ENCODE results near the gene FAM78A. TPM values are rescaled to one million over a fixed set of nuclear protein-coding genes. Genes with fewer than 3 reads are reported as not detected.

FAM78A gene
- total RNA-seq, 3 donors from 2014 or later: 24.1 to 31.3 (median 29.8) TPM

GRCh38 chr9:131236161-131236560 lies 40.1 kb downstream of the FAM78A start:
- Mint-ChIP-seq H3K4me1 (ENCODE audit: low read depth) (peaks cover 51% of the 10 kb centered on the region), H3K36me3 (ENCODE audit: insufficient read depth) (peaks cover 16% of the 10 kb centered on the region), H3K9me3 (no peaks in the 10 kb centered on the region), H3K4me3 (no peak overlapping the region), H3K27me3 (ENCODE audit: low read depth) (no peaks in the 10 kb centered on the region)
- no peak for DNase-seq
- ATAC-seq: no peak

- Mint-ChIP-seq H3K4me3 (no peak overlapping the region), H3K9me3 (no peaks in the 10 kb centered on the region), H3K4me1 (ENCODE audit: low read depth) (peaks cover 51% of the 10 kb centered on the region), H3K27me3 (ENCODE audit: low read depth) (no peaks in the 10 kb centered on the region), H3K36me3 (ENCODE audit: insufficient read depth) (peaks cover 19% of the 10 kb centered on the region)
- ATAC-seq (no peak), DNase-seq (no peak)
Observed at GRCh38 chr9:131235480-131235851, 40.8 kb downstream of the FAM78A start.

DNA sequence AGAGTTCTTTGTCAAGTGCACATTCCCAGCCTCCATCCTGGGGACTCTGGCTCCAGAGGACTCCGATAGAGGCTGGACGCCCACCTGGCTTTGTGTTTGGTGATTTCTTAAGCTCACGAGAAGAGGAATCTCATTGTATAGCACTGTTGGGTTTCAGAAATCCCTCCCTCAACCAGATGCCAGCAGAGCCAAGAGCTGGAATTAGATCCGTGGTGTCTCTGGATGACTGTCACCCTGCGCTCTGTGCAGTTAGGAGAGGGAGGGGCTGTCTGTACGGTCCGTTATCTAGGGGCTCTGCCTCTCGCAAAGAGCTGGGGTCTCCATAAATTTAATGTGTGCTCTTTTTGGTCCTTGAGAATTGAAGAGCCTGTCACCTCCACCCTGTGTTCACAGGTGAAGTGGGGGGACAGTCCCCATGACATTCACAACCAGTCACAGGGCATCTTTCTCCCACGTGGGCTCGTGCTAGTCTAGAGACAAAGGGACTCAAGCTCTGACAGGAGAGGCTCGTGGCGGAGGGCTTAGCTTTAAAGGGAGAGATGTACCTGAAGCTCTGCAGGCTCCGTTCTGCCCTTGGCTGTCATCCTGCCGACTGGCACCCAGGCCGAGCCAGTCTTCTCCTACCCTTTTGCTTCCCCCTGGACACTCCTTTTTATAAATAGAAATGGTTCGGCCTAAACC lies 41.4 kb downstream of the FAM78A start:
- peaks cover 24% of the 10 kb centered on the region for H3K36me3 Mint-ChIP-seq (ENCODE audit: insufficient read depth)
- H3K4me1 Mint-ChIP-seq (ENCODE audit: low read depth): peaks cover 49% of the 10 kb centered on the region
- H3K9me3 Mint-ChIP-seq: no peaks in the 10 kb centered on the region
- DNase-seq: no peak
- ATAC-seq: no peak
- no peak overlapping the region for H3K4me3 Mint-ChIP-seq
- no peaks in the 10 kb centered on the region for H3K27me3 Mint-ChIP-seq (ENCODE audit: low read depth)

- Mint-ChIP-seq H3K27me3 (ENCODE audit: low read depth) (no peaks in the 10 kb centered on the region), H3K9me3 (no peaks in the 10 kb centered on the region), H3K4me1 (ENCODE audit: low read depth) (peaks cover 42% of the 10 kb centered on the region), H3K36me3 (ENCODE audit: insufficient read depth) (peaks cover 26% of the 10 kb centered on the region), H3K4me3 (peak overlapping the region; percentile 66)
- ATAC-seq (no peak), DNase-seq (no peak)
Observed at GRCh38 chr9:131233995-131234394, 42.3 kb downstream of the FAM78A start.

DNA sequence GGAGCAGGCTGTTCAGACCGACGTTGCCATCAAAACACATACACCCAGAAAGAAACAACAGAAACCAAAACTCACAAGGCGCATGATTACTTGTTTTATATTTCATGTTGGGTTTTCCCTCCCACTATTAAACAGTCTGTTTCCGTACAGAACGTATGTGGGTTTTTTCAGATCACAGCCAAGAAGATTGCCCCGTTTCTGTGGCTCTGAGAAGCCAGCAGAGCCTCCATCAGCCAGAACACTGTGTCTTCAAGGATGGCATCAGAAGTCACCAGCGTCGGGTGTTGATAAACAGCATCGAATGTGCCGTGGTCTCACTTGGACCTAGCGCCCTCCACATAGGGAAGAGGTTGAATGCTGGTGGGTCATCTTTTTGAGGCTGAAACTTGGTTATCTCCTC lies 42.8 kb downstream of the FAM78A start:
- H3K4me3 Mint-ChIP-seq: peak overlapping the region; percentile 66
- DNase-seq (no peak), ATAC-seq (peak; percentile 15 to 44)
- H3K9me3 Mint-ChIP-seq: no peaks in the 10 kb centered on the region
- H3K36me3 Mint-ChIP-seq (ENCODE audit: insufficient read depth): peaks cover 26% of the 10 kb centered on the region
- peaks cover 40% of the 10 kb centered on the region for H3K4me1 Mint-ChIP-seq (ENCODE audit: low read depth)
- H3K27me3 Mint-ChIP-seq (ENCODE audit: low read depth): no peaks in the 10 kb centered on the region

DNA sequence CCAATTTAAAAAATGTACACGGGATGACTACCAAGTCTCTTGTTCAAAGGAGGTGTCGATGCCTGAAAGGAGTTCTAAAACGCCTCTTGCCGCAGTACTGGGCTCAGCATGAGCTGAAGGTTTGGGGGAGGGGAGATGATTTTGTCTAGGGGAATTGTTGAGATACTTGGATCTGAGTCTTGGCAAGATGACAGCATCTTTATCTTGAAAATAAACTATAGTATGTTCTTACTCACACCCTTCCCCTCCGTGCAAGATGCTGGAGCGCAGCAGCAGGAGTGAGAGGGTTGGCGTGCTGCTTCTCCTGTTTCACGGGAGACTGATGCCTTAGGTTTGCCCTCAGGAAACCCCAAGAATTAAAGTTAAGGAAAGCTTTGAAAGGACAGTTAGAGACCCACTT lies 47.3 kb downstream of the FAM78A start:
- Mint-ChIP-seq H3K27me3 (ENCODE audit: low read depth) (no peaks in the 10 kb centered on the region), H3K36me3 (ENCODE audit: insufficient read depth) (peaks cover 35% of the 10 kb centered on the region), H3K4me3 (no peak overlapping the region), H3K4me1 (ENCODE audit: low read depth) (peaks cover 15% of the 10 kb centered on the region), H3K9me3 (no peaks in the 10 kb centered on the region)
- no peak for DNase-seq
- no peak for ATAC-seq

DNA sequence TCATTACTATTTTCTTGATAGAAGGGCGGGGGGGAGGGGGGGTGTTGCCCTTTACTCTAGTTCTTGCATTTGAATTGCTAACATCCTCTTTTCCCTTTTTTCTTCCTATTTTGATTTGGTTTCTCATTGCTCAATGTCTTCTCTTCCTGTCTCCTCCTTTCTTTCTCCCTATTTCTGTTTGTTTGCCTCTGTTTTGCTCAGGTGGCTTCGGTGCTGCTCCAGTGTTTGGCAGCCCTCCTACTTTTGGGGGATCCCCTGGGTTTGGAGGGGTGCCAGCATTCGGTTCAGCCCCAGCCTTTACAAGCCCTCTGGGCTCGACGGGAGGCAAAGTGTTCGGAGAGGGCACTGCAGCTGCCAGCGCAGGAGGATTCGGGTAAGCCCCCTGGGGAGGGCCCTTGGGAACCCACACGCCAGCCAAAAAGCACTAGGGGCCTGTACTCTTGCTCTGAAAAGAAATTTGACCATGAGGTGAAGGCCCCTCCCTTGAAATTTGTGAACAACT lies 48.3 kb downstream of the FAM78A start:
- Mint-ChIP-seq H3K36me3 (ENCODE audit: insufficient read depth) (peaks cover 33% of the 10 kb centered on the region), H3K9me3 (no peaks in the 10 kb centered on the region), H3K27me3 (ENCODE audit: low read depth) (no peaks in the 10 kb centered on the region), H3K4me3 (no peak overlapping the region), H3K4me1 (ENCODE audit: low read depth) (peaks cover 6% of the 10 kb centered on the region)
- DNase-seq: no peak
- no peak for ATAC-seq

DNA sequence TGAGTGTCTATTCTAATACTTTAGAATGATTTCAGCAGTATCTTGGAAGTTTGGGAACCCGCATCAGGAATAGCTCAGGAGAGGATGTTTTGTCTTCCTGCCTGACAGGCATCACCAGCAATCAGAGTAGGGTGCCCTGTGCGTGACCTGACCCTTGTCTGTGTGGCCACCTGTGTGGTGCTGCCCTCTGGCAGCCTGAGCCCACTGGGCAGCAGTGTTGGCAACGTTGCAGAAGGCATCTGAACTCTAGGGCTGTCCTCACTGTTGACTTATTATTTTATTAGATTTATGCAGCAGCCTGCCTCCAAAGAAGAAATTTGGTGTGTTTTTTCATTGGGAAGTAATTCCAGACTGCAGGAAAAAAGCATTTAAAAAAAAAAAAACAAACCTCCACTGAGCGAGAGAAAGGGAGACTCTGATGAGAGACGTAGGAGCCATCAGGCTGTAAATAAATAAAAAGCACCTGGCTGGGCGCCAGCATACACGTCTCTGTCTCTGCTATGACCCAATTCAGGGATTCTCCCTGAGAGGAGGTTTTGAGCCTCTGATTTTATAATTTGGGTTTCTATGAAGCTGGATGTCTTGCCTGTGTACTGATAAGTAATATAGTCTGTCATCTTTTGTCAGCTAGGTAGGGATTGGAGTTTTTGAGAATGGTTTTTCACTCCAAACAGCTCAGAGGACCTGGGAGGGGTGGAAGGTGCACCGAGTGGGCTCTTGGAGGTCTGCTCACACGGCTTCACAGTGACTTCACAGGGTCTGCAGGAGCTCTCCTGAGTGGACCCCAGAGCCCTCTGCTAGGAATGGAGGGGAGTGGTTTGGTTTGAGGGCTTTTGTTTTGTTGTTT lies 49.0 kb downstream of the FAM78A start:
- no peak for ATAC-seq
- Mint-ChIP-seq H3K4me1 (ENCODE audit: low read depth) (peaks cover 6% of the 10 kb centered on the region), H3K4me3 (no peak overlapping the region), H3K9me3 (no peaks in the 10 kb centered on the region), H3K36me3 (ENCODE audit: insufficient read depth) (peaks cover 36% of the 10 kb centered on the region), H3K27me3 (ENCODE audit: low read depth) (no peaks in the 10 kb centered on the region)
- no peak for DNase-seq

DNA sequence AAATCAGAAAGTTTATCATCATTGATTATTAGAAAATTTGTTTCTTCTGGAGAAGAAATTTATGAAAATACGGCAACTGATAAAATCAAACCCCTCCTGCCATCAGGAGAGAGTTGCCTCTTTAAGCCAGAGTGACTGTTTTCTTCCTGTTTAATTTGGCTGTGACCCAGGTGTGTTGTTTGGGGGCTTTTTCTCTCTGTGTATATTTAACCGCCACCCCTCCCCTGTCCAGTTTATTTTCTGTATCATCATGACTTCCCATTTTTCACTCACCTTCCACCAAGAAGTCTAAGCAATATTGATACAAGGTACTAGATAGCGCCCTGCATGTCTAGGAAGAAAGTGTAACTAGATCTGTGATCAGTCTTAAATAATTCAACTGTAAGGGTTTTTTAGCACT lies 50.1 kb downstream of the FAM78A start:
- DNase-seq: no peak
- Mint-ChIP-seq H3K4me1 (ENCODE audit: low read depth) (peaks cover 6% of the 10 kb centered on the region), H3K36me3 (ENCODE audit: insufficient read depth) (peaks cover 32% of the 10 kb centered on the region), H3K4me3 (no peak overlapping the region), H3K27me3 (ENCODE audit: low read depth) (no peaks in the 10 kb centered on the region), H3K9me3 (no peaks in the 10 kb centered on the region)
- no peak for ATAC-seq

GRCh38 chr9:131222460-131222859 lies 53.9 kb downstream of the FAM78A start:
- DNase-seq: no peak
- Mint-ChIP-seq H3K4me3 (no peak overlapping the region), H3K4me1 (ENCODE audit: low read depth) (peaks cover 2% of the 10 kb centered on the region), H3K27me3 (ENCODE audit: low read depth) (no peaks in the 10 kb centered on the region), H3K9me3 (no peaks in the 10 kb centered on the region), H3K36me3 (ENCODE audit: insufficient read depth) (peaks cover 38% of the 10 kb centered on the region)
- ATAC-seq: no peak

DNA sequence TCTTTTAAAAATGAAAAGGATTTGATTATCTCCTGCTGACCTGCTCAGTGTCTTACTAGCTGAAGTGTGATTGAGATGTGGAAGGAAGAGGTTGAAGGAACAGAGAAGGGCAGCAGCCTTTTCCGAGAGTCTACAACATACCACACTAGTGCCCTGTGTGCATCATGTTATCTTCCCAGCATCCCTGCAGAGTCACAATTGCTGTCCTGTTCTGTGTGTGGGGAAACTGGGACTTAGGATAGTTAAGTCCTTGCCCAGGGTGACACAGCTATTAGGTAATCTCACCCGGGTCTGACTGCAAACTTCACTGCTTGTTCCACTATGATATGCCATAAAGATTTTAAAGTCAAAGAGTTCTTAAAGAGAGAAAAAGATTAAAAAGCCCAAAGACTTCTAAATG lies 55.8 kb downstream of the FAM78A start:
- Mint-ChIP-seq H3K36me3 (ENCODE audit: insufficient read depth) (peaks cover 37% of the 10 kb centered on the region), H3K4me1 (ENCODE audit: low read depth) (no peaks in the 10 kb centered on the region), H3K4me3 (no peak overlapping the region), H3K27me3 (ENCODE audit: low read depth) (no peaks in the 10 kb centered on the region), H3K9me3 (no peaks in the 10 kb centered on the region)
- no peak for DNase-seq
- ATAC-seq: no peak

GRCh38 chr9:131218370-131218769 lies 57.9 kb downstream of the FAM78A start:
- H3K4me3 Mint-ChIP-seq: no peak overlapping the region

GRCh38 chr9:131217331-131218031 lies 58.8 kb downstream of the FAM78A start:
- Mint-ChIP-seq H3K4me1 (ENCODE audit: low read depth) (peaks cover 5% of the 10 kb centered on the region), H3K4me3 (no peak overlapping the region), H3K36me3 (ENCODE audit: insufficient read depth) (peaks cover 34% of the 10 kb centered on the region), H3K9me3 (no peaks in the 10 kb centered on the region), H3K27me3 (ENCODE audit: low read depth) (no peaks in the 10 kb centered on the region)
- no peak for ATAC-seq
- DNase-seq: no peak

More at GRCh38 chr9:131218370-131218769, 57.9 kb downstream of the FAM78A start:
- Mint-ChIP-seq H3K27me3 (ENCODE audit: low read depth) (no peaks in the 10 kb centered on the region), H3K4me1 (ENCODE audit: low read depth) (peaks cover 5% of the 10 kb centered on the region), H3K9me3 (no peaks in the 10 kb centered on the region), H3K36me3 (ENCODE audit: insufficient read depth) (peaks cover 35% of the 10 kb centered on the region)
- ATAC-seq (no peak), DNase-seq (no peak)

GRCh38 chr9:131216806-131217205 lies 59.5 kb downstream of the FAM78A start:
- H3K36me3 Mint-ChIP-seq (ENCODE audit: insufficient read depth): peaks cover 37% of the 10 kb centered on the region
- H3K4me1 Mint-ChIP-seq (ENCODE audit: low read depth): peaks cover 5% of the 10 kb centered on the region
- no peaks in the 10 kb centered on the region for H3K27me3 Mint-ChIP-seq (ENCODE audit: low read depth)
- ATAC-seq (no peak), DNase-seq (no peak)
- peaks cover 4% of the 10 kb centered on the region for H3K9me3 Mint-ChIP-seq
- H3K4me3 Mint-ChIP-seq: no peak overlapping the region

Data from activated T-cell treated with anti-CD3 and anti-CD28 coated beads, Interleukin-2, amount 50 U/mL, for 4 hours (primary cell).